Caco-2 (cell line): ENCODE data around the gene CARD11. TPM values are rescaled to one million over a fixed set of nuclear protein-coding genes. Genes with fewer than 3 reads are reported as not detected.

Experiments
- BruUV-seq: library from RNA; stranded (reverse); fragments of 400-500 nt; replicated peaks from 2 replicates; lab custom pipeline; 2021; lab: Mats Ljungman, UMichigan
- CTCF ChIA-PET: fragments of 300-600 bp; sonication (Branson Sonifier 250); formaldehyde crosslinking; loops from one replicate; lab custom pipeline; 2022; ENCODE audit warnings: antibody characterized with exemption; lab: Charles Lee
- POLR2A ChIA-PET: fragments of 300-600 bp; sonication (Branson Sonifier 250); formaldehyde crosslinking; loops from one replicate; lab custom pipeline; 2022; ENCODE audit warnings: antibody characterized with exemption; lab: Charles Lee
- DNase-seq, 2 experiments: peaks; one replicate each; pipeline versions ENCODE4 v3.0.0 to v3.0.0-alpha.2; 2020 to 2022
- H3K27me3 ChIP-seq: replicated peaks from 2 replicates; pipeline ENCODE4 v1.6.0; 2011; ENCODE audit warnings: low read length; ENCODE audit not compliant: control insufficient read depth, insufficient read depth
- H3K36me3 ChIP-seq: 2 replicates; pipeline ENCODE4 v1.5.1; 2011; ENCODE audit warnings: low read length; ENCODE audit not compliant: control insufficient read depth, insufficient read depth
- H3K4me1 ChIP-seq: fragments of 250-450 bp; sonication (Bioruptor Pico); 2 replicates; pipeline ENCODE4 v1.5.1; 2020; ENCODE audit warnings: mild to moderate bottlenecking
- H3K4me3 ChIP-seq: 2 replicates; pipeline ENCODE4 v1.5.1; 2011; ENCODE audit warnings: low read depth, mild to moderate bottlenecking, control low read depth, low read length
- H3K9me3 ChIP-seq: fragments of 250-450 bp; sonication (Bioruptor Pico); 2 replicates; pipeline ENCODE4 v1.5.1; 2020; ENCODE audit warnings: mild to moderate bottlenecking, moderate library complexity
- H3K27ac Mint-ChIP-seq: one replicate; pipeline ENCODE4 v1.8.0; 2022; ENCODE audit warnings: mixed read lengths; ENCODE audit not compliant: unreplicated experiment
- H3K27me3 Mint-ChIP-seq: one replicate; pipeline ENCODE4 v1.8.0; 2022; ENCODE audit warnings: mixed read lengths; ENCODE audit not compliant: insufficient read depth, unreplicated experiment
- H3K36me3 Mint-ChIP-seq: one replicate; pipeline ENCODE4 v1.8.0; 2022; ENCODE audit warnings: mild to moderate bottlenecking, mixed read lengths; ENCODE audit not compliant: insufficient read depth, unreplicated experiment
- H3K4me1 Mint-ChIP-seq: one replicate; pipeline ENCODE4 v1.8.0; 2022; ENCODE audit warnings: low read depth, mixed read lengths; ENCODE audit not compliant: unreplicated experiment
- H3K4me3 Mint-ChIP-seq: one replicate; pipeline ENCODE4 v1.8.0; 2022; ENCODE audit warnings: mild to moderate bottlenecking, moderate library complexity, mixed read lengths; ENCODE audit not compliant: unreplicated experiment
- H3K9me3 Mint-ChIP-seq: one replicate; pipeline ENCODE4 v1.8.0; 2022; ENCODE audit warnings: mixed read lengths; ENCODE audit not compliant: unreplicated experiment
- intact Hi-C: fragments of 100-400 bp; cut with micrococcal nuclease; formaldehyde crosslinking; loops from one replicate; pipeline ENCODE4 v1.10.0; 2022; ENCODE audit not compliant: unreplicated experiment
- total RNA-seq: library from RNA; stranded (reverse); gene quantifications from 2 replicates; pipeline ENCODE4 v1.2.3, GENCODE V29; 2022
- TF ChIP-seq, protein P1 (sequence below), 2 experiments: fragments of 200-600 bp in 1 of 2; IDR thresholded peaks; 1 replicate in 1 of 2; 2 replicates in 1 of 2; pipeline versions ENCODE4 v1.5.1 to v1.8.0; 2011 to 2022; ENCODE audit warnings: antibody characterized with exemption in 1 of 2, control low read depth in 1 of 2, inconsistent platforms in 1 of 2, low read depth in 1 of 2, low read length in 1 of 2, mild to moderate bottlenecking in 1 of 2, moderate library complexity in 1 of 2; ENCODE audit not compliant: insufficient read depth in 1 of 2, severe bottlenecking in 1 of 2, unreplicated experiment in 1 of 2

CARD11 gene
- total RNA-seq, 1 experiment from 2014 or later = 5.4 TPM

GRCh38 chr7:2968176-2968575 lies 75.5 kb downstream of the CARD11 start:
- H3K36me3 ChIP-seq = no peaks in the 10 kb centered on the region
- peak in 1 of 2 experiments; percentile 8 for DNase-seq
- H3K4me1 Mint-ChIP-seq = no peaks in the 10 kb centered on the region
- no peaks in the 10 kb centered on the region for H3K9me3 Mint-ChIP-seq
- no peak overlapping the region for H3K4me3 ChIP-seq
- intact Hi-C loops = no loop called here
- H3K4me3 Mint-ChIP-seq = no peak overlapping the region
- H3K27me3 ChIP-seq = no peaks in the 10 kb centered on the region; the same call in 1 of the 2 replicates
- no TSS peak for BruUV-seq
- POLR2A ChIA-PET = no interaction called here
- no peaks in the 10 kb centered on the region for H3K4me1 ChIP-seq
- H3K9me3 ChIP-seq = peaks cover 7% of the 10 kb centered on the region
- no peaks in the 10 kb centered on the region for H3K36me3 Mint-ChIP-seq
- H3K27me3 Mint-ChIP-seq = no peaks in the 10 kb centered on the region
- TF ChIP-seq, protein P1, sequence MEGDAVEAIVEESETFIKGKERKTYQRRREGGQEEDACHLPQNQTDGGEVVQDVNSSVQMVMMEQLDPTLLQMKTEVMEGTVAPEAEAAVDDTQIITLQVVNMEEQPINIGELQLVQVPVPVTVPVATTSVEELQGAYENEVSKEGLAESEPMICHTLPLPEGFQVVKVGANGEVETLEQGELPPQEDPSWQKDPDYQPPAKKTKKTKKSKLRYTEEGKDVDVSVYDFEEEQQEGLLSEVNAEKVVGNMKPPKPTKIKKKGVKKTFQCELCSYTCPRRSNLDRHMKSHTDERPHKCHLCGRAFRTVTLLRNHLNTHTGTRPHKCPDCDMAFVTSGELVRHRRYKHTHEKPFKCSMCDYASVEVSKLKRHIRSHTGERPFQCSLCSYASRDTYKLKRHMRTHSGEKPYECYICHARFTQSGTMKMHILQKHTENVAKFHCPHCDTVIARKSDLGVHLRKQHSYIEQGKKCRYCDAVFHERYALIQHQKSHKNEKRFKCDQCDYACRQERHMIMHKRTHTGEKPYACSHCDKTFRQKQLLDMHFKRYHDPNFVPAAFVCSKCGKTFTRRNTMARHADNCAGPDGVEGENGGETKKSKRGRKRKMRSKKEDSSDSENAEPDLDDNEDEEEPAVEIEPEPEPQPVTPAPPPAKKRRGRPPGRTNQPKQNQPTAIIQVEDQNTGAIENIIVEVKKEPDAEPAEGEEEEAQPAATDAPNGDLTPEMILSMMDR (IDR thresholded peaks at IDR 0.05; ENCODE audit: insufficient read depth in 1 of 2, low read depth in 1 of 2, low read length in 1 of 2, severe bottlenecking in 1 of 2, unreplicated experiment in 1 of 2) = no peak
- CTCF ChIA-PET = no interaction called here
- no peak overlapping the region for H3K27ac Mint-ChIP-seq

DNA sequence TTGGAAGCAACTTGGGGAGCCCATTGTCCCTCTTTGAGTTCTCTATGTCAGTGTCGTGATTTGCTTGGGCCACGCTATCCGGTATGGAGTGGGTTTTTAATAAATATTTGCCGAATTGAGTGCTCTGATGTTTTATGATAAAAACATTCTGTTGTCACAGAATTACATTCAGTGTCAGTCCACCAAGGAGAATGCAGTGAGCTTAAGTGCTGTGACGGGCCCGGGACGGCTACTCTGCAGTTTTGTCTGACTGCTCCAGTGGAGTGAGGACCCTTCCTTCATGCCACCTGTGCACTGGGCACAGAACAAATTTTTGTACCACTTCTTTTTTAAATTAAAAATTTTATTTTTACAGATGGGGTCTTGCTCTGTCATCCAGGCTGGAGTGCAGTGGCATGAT lies 76.0 kb downstream of the CARD11 start:
- TF ChIP-seq, protein P1 (IDR thresholded peaks at IDR 0.05; ENCODE audit: insufficient read depth in 1 of 2, low read depth in 1 of 2, low read length in 1 of 2, severe bottlenecking in 1 of 2, unreplicated experiment in 1 of 2) = no peak
- Histone ChIP-seq H3K36me3 (no peaks in the 10 kb centered on the region), H3K4me3 (no peak overlapping the region), H3K4me1 (no peaks in the 10 kb centered on the region), H3K9me3 (peaks cover 7% of the 10 kb centered on the region), H3K27me3 (no peaks in the 10 kb centered on the region; the same call in 1 of the 2 replicates)
- ChIA-PET CTCF (no interaction called here), POLR2A (no interaction called here)
- no peak overlapping the region for H3K4me3 Mint-ChIP-seq
- DNase-seq = peak in 1 of 2 experiments; percentile 3
- H3K9me3 Mint-ChIP-seq = no peaks in the 10 kb centered on the region
- BruUV-seq = no TSS peak
- H3K27me3 Mint-ChIP-seq = no peaks in the 10 kb centered on the region
- no peaks in the 10 kb centered on the region for H3K4me1 Mint-ChIP-seq
- intact Hi-C loops = no loop called here
- no peak overlapping the region for H3K27ac Mint-ChIP-seq
- H3K36me3 Mint-ChIP-seq = no peaks in the 10 kb centered on the region

DNA sequence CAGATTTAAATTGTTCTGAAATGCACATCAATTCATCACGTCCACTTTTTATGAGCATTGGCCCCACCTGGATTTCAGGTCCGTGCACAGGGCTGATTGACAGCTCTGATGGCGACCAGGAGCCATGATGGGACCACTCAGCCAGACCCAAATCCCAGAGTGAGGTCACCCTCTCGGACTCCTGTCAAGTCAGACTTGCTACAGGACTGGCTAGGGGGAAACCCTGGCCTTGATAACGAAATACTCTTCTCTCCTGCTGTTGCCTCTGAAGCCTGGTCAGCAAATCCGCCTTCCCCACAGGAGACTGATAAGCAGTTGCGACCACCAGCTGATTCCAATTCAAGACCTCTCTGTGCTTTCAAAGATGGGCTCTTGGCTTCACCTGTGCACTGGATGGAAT lies 76.4 kb downstream of the CARD11 start:
- TF ChIP-seq, protein P1 (IDR thresholded peaks at IDR 0.05; ENCODE audit: insufficient read depth in 1 of 2, low read depth in 1 of 2, low read length in 1 of 2, severe bottlenecking in 1 of 2, unreplicated experiment in 1 of 2) = no peak
- ChIA-PET POLR2A (no interaction called here), CTCF (no interaction called here)
- Histone ChIP-seq H3K27me3 (no peaks in the 10 kb centered on the region; the same call in 1 of the 2 replicates), H3K4me1 (no peaks in the 10 kb centered on the region), H3K4me3 (no peak overlapping the region), H3K36me3 (no peaks in the 10 kb centered on the region), H3K9me3 (peaks cover 9% of the 10 kb centered on the region)
- H3K4me3 Mint-ChIP-seq = no peak overlapping the region
- H3K9me3 Mint-ChIP-seq = no peaks in the 10 kb centered on the region
- H3K36me3 Mint-ChIP-seq = no peaks in the 10 kb centered on the region
- no peak overlapping the region for H3K27ac Mint-ChIP-seq
- intact Hi-C loops = no loop called here
- peaks cover under 1% of the 10 kb centered on the region for H3K27me3 Mint-ChIP-seq
- H3K4me1 Mint-ChIP-seq = no peaks in the 10 kb centered on the region
- no TSS peak for BruUV-seq
- DNase-seq = peak in 1 of 2 experiments; percentile 14
